Endothelial cell of umbilical vein (primary cell): ENCODE measurements around the gene RBMS1. TPM values are rescaled to one million over a fixed set of nuclear protein-coding genes. Genes with fewer than 3 reads are reported as not detected.

Experiments
- BruUV-seq: library from RNA; stranded (reverse); fragments of 400-500 nt; replicated peaks from 2 replicates; lab custom pipeline; 2021; lab: Mats Ljungman, UMichigan
- CTCF ChIA-PET: fragments of 300-600, 350-600 bp; sonication (Branson Sonifier 250); formaldehyde crosslinking; loops from one replicate; lab custom pipeline; 2021; ENCODE audit warnings: antibody characterized with exemption, inconsistent platforms; lab: Charles Lee
- POLR2A ChIA-PET: fragments of 300-600, 350-600 bp; sonication (Branson Sonifier 250); formaldehyde crosslinking; loops from one replicate; lab custom pipeline; 2021; ENCODE audit warnings: antibody characterized with exemption, inconsistent platforms; lab: Charles Lee
- DNase-seq: peaks from one replicate; pipeline ENCODE4 v3.0.0-alpha.2; 2011; ENCODE audit warnings: low read depth, low spot score
- FAIRE-seq: peaks from 2 replicates; lab custom pipeline; 2011; peaks lifted over from hg19 to GRCh38; lab: Jason Lieb, UNC
- H2AFZ ChIP-seq: 2 replicates; pipeline ENCODE4 v1.6.0; 2012; ENCODE audit warnings: low read depth, low read length, control low read depth, inconsistent platforms
- H3K27ac ChIP-seq: 2 replicates; pipeline ENCODE4 v1.5.1; 2011; ENCODE audit warnings: low read depth, mild to moderate bottlenecking, control low read depth, low read length, moderate library complexity; ENCODE audit not compliant: insufficient read depth
- H3K27me3 ChIP-seq, 2 experiments: 2 replicates each; pipeline versions ENCODE4 v1.6.0 to v1.6.1; 2011; ENCODE audit warnings: low read length in 2 of 2, mixed read lengths in 1 of 2; ENCODE audit not compliant: control insufficient read depth in 2 of 2, insufficient read depth in 2 of 2
- H3K36me3 ChIP-seq, 2 experiments: 2 replicates in 1 of 2; 3 replicates in 1 of 2; pipeline ENCODE4 v1.5.1; 2011; ENCODE audit warnings: low read length in 2 of 2, mild to moderate bottlenecking in 1 of 2, moderate library complexity in 1 of 2; ENCODE audit not compliant: control insufficient read depth in 2 of 2, insufficient read depth in 2 of 2; ENCODE audit errors: extremely low read depth in 1 of 2
- H3K4me1 ChIP-seq: 3 replicates; pipeline ENCODE4 v1.5.1; 2011; ENCODE audit warnings: mild to moderate bottlenecking, low read length; ENCODE audit not compliant: control insufficient read depth, insufficient read depth; ENCODE audit errors: extremely low read depth
- H3K4me2 ChIP-seq: 2 replicates; pipeline ENCODE4 v1.6.1; 2011; ENCODE audit warnings: low read length, control low read depth, mixed read lengths; ENCODE audit not compliant: insufficient read depth
- H3K4me3 ChIP-seq, 3 experiments: fragments of 200-600 bp in 1 of 3; sonication (generic), shearing (Covaris generic) in 1 of 3; replicated peaks in 1 of 3; 2 replicates each; pipeline ENCODE4 v1.5.1; 2011 to 2016; ENCODE audit warnings: control low read depth in 3 of 3, low read length in 3 of 3, mild to moderate bottlenecking in 2 of 3, inconsistent platforms in 1 of 3, low read depth in 1 of 3, moderate library complexity in 1 of 3; ENCODE audit not compliant: insufficient read depth in 1 of 3
- H3K79me2 ChIP-seq: 2 replicates; pipeline ENCODE4 v1.6.0; 2012; ENCODE audit warnings: low read length, inconsistent platforms; ENCODE audit not compliant: control insufficient read depth, insufficient read depth
- H3K9ac ChIP-seq: replicated peaks from 2 replicates; pipeline ENCODE3; 2011; ENCODE audit warnings: low read length, control low read depth; ENCODE audit not compliant: insufficient read depth; ENCODE audit errors: extremely low read depth
- H3K9me1 ChIP-seq: replicated peaks from 3 replicates; pipeline ENCODE4 v1.6.0; 2011; ENCODE audit warnings: mild to moderate bottlenecking, low read length; ENCODE audit not compliant: control insufficient read depth, insufficient read depth; ENCODE audit errors: extremely low read depth
- H3K9me3 ChIP-seq: replicated peaks from 2 replicates; pipeline ENCODE4 v1.5.1; 2012; ENCODE audit warnings: low read length, inconsistent platforms; ENCODE audit not compliant: control insufficient read depth, insufficient read depth
- H4K20me1 ChIP-seq: replicated peaks from 2 replicates; pipeline ENCODE3; 2011; ENCODE audit warnings: mild to moderate bottlenecking, low read length; ENCODE audit not compliant: control insufficient read depth, insufficient read depth; ENCODE audit errors: extremely low read depth
- CTCF ChIP-seq, 2 donors: IDR thresholded peaks; 1 replicate in 1 of 2; 2 replicates in 1 of 2; pipeline ENCODE4 v1.5.1; 2011; ENCODE audit warnings: low read length in 2 of 2, mild to moderate bottlenecking in 2 of 2, moderate library complexity in 2 of 2, control low read depth in 1 of 2, inconsistent platforms in 1 of 2, low read depth in 1 of 2; ENCODE audit not compliant: insufficient read depth in 1 of 2; ENCODE audit errors: extremely low read depth in 1 of 2
- EZH2 ChIP-seq: IDR thresholded peaks from 2 replicates; pipeline ENCODE4 v1.6.1; 2012; ENCODE audit warnings: borderline replicate concordance, low read depth, mild to moderate bottlenecking, moderate library complexity, low read length, inconsistent platforms; ENCODE audit not compliant: severe bottlenecking
- FOS ChIP-seq: IDR thresholded peaks from 2 replicates; pipeline ENCODE4 v1.6.1; 2011; ENCODE audit warnings: mild to moderate bottlenecking, low read length, moderate library complexity, borderline replicate concordance; ENCODE audit not compliant: insufficient read depth
- GATA2 ChIP-seq: IDR thresholded peaks from 2 replicates; pipeline ENCODE4 v1.7.0; 2011; ENCODE audit warnings: low read depth, mild to moderate bottlenecking, moderate library complexity, mixed read lengths, low read length; ENCODE audit not compliant: insufficient read length, insufficient read depth
- JUN ChIP-seq: IDR thresholded peaks from 2 replicates; pipeline ENCODE4 v1.6.1; 2011; ENCODE audit warnings: borderline replicate concordance, low read depth; ENCODE audit not compliant: insufficient read length, insufficient read depth
- MAX ChIP-seq: IDR thresholded peaks from 2 replicates; pipeline ENCODE4 v1.6.1; 2011; ENCODE audit not compliant: insufficient read depth, insufficient read length
- MYC ChIP-seq: IDR thresholded peaks from one replicate; pipeline ENCODE4 v1.6.1; 2011; ENCODE audit warnings: mild to moderate bottlenecking, low read depth, low read length
- POLR2A ChIP-seq: IDR thresholded peaks from 2 replicates; pipeline ENCODE4 v1.6.1; 2012; ENCODE audit warnings: low read depth, mild to moderate bottlenecking, control low read depth, low read length
- POLR2AphosphoS5 ChIP-seq: IDR thresholded peaks from 2 replicates; pipeline ENCODE4 v1.6.1; 2012; ENCODE audit warnings: low read depth, mild to moderate bottlenecking, control low read depth, low read length, moderate library complexity; ENCODE audit not compliant: insufficient read depth
- dilution Hi-C: fragments of 300-500 bp; cut with MboI; formaldehyde crosslinking; loops from one replicate; pipeline ENCODE4 v1.15.0; 2019; ENCODE audit warnings: low sequenced_read_pairs; ENCODE audit not compliant: extremely low pct_ligation_motif_present
- intact Hi-C: fragments of 100-400 bp; cut with micrococcal nuclease; formaldehyde crosslinking; loops from one replicate; pipeline ENCODE4 v1.10.0; 2022
- polyA plus RNA-seq, 4 experiments: library from polyadenylated mRNA; depleted of rRNA in 3 of 4; stranded (reverse) in 3 of 4; unstranded in 1 of 4; fragments of >200 nt; gene quantifications; 2 replicates each; pipeline versions ENCODE4 v1.2.1 to v1.2.3, GENCODE V29; 2011 to 2012; ENCODE audit warnings: missing spikeins in 1 of 4
- total RNA-seq: library from RNA; stranded (reverse); gene quantifications from 2 replicates; pipeline ENCODE4 v1.2.3, GENCODE V29; 2021

RBMS1 gene
- total and polyA plus RNA-seq, 2 donors (not counting 3 experiments of a cell fraction or from before 2014, with no cell fraction given) = 60.0 to 93.3 TPM

GRCh38 chr2:160294889-160295288 is 198.7 kb downstream of the RBMS1 start:
- ChIA-PET POLR2A (no interaction called here), CTCF (interaction anchor here (0.7 to 7.5 kb wide), 9 partner anchors 10 to 769 kb away, joined by 3 to 35 read pairs (median 4); no protein-coding TSS in a partner anchor)
- peaks cover 8 to 26% of the 10 kb centered on the region in 2 experiments for H3K36me3 ChIP-seq
- dilution Hi-C loops (no loop called here), intact Hi-C loops (loop anchor here (10.0 kb wide), 1 partner anchor 370 kb away; no protein-coding TSS in a partner anchor)
- FAIRE-seq (no peak), DNase-seq (no peak)
- peaks cover 30% of the 10 kb centered on the region for H3K79me2 ChIP-seq
- no peaks in the 10 kb centered on the region for H3K9me1 ChIP-seq
- H4K20me1 ChIP-seq = no peaks in the 10 kb centered on the region
- H3K4me1 ChIP-seq = peaks cover 58% of the 10 kb centered on the region
- H3K27ac ChIP-seq = peak overlapping the region; percentile 29
- no peak for TF ChIP-seq GATA2
- no peak for TF ChIP-seq POLR2AphosphoS5
- no peak for TF ChIP-seq MAX
- TF ChIP-seq MYC = no peak
- TF ChIP-seq FOS = no peak
- no peak for TF ChIP-seq EZH2
- TF ChIP-seq CTCF (IDR thresholded peaks at IDR 0.05; ENCODE audit: extremely low read depth in 1 of 2, insufficient read depth in 1 of 2, low read depth in 1 of 2, low read length in 2 of 2) = no peak
- TF ChIP-seq POLR2A = no peak
- no peak for TF ChIP-seq JUN
- H3K9ac ChIP-seq = no peak overlapping the region
- H3K4me2 ChIP-seq = peak overlapping the region; percentile 53
- BruUV-seq = no TSS peak
- no peak overlapping the region for H3K4me3 ChIP-seq
- no peak overlapping the region for H2AFZ ChIP-seq
- no peaks in the 10 kb centered on the region for H3K27me3 ChIP-seq
- H3K9me3 ChIP-seq = no peaks in the 10 kb centered on the region
